Smooth muscle cell (in vitro differentiated cells): ENCODE data around the gene HS6ST3. TPM values are rescaled to one million over a fixed set of nuclear protein-coding genes. Genes with fewer than 3 reads are reported as not detected.

ENCODE experiments used
- DNase-seq: peaks from one replicate; lab custom pipeline; 2025; ENCODE audit not compliant: unreplicated experiment; lab: John Stamatoyannopoulos, UW
- H2AFZ ChIP-seq: fragments of 200-600 bp; sonication (generic); 2 replicates; pipeline ENCODE4 v1.6.0; 2016; ENCODE audit warnings: antibody characterized with exemption, low read depth, mild to moderate bottlenecking
- H3F3A ChIP-seq: fragments of 200-600 bp; sonication (generic); 2 replicates; pipeline ENCODE4 v1.6.0; 2017; ENCODE audit warnings: antibody characterized with exemption, low read depth
- H3K27ac ChIP-seq: fragments of 200-600 bp; sonication (generic); 2 replicates; pipeline ENCODE4 v1.5.1; 2016; ENCODE audit warnings: low read depth, mild to moderate bottlenecking
- H3K27me3 ChIP-seq: fragments of 200-600 bp; sonication (generic); 2 replicates; pipeline ENCODE4 v1.6.1; 2016; ENCODE audit warnings: low read depth, mild to moderate bottlenecking
- H3K36me3 ChIP-seq: fragments of 200-600 bp; sonication (generic); 2 replicates; pipeline ENCODE4 v1.5.1; 2016; ENCODE audit warnings: low read depth
- H3K4me1 ChIP-seq: fragments of 200-600 bp; sonication (generic); 2 replicates; pipeline ENCODE4 v1.5.1; 2016; ENCODE audit warnings: low read depth
- H3K4me2 ChIP-seq: fragments of 200-600 bp; sonication (generic); 2 replicates; pipeline ENCODE4 v1.6.0; 2016; ENCODE audit warnings: mild to moderate bottlenecking
- H3K4me3 ChIP-seq: fragments of 200-600 bp; sonication (generic); 2 replicates; pipeline ENCODE4 v1.5.1; 2016; ENCODE audit warnings: mild to moderate bottlenecking
- H3K79me2 ChIP-seq: fragments of 200-600 bp; sonication (generic); 2 replicates; pipeline ENCODE4 v1.6.0; 2016; ENCODE audit warnings: low read depth, mild to moderate bottlenecking
- H3K9ac ChIP-seq: fragments of 200-600 bp; sonication (generic); 2 replicates; pipeline ENCODE4 v1.6.0; 2016; ENCODE audit warnings: low read depth
- H3K9me3 ChIP-seq: fragments of 200-600 bp; sonication (generic); replicated peaks from 2 replicates; pipeline ENCODE4 v1.5.1; 2016; ENCODE audit warnings: low read depth
- H4K20me1 ChIP-seq: fragments of 200-600 bp; sonication (generic); 2 replicates; pipeline ENCODE4 v1.6.0; 2016; ENCODE audit warnings: low read depth
- CTCF ChIP-seq: fragments of 200-600 bp; sonication (generic); IDR thresholded peaks from 2 replicates; pipeline ENCODE4 v1.5.1; 2017; ENCODE audit warnings: borderline replicate concordance, mild to moderate bottlenecking, antibody characterized with exemption; ENCODE audit not compliant: insufficient read depth, poor library complexity, severe bottlenecking
- WGBS: methylation state at CpG from one replicate; pipeline ENCODE4 v1.1.7; 2016; ENCODE audit warnings: low lambda C conversion rate; 5-methylcytosine and 5-hydroxymethylcytosine counted together
- polyA plus RNA-seq: library from polyadenylated mRNA; unstranded; fragments of >200 nt; fragmentation: Nextera tagmentation; extraction: Ambion mirVana; gene quantifications from 2 replicates; pipeline ENCODE4 v1.2.1, GENCODE V29; 2016
- total RNA-seq: library from RNA; depleted of rRNA; stranded (reverse); fragments of >200 nt; gene quantifications from 2 replicates; pipeline ENCODE4 v1.2.3, GENCODE V29; 2014

HS6ST3 gene
- total and polyA plus RNA-seq, 2 experiments from 2014 or later = 0.09 TPM; not detected in 1

- Histone ChIP-seq H3K4me3 (no peak overlapping the region), H3K4me2 (no peak overlapping the region), H3K4me1 (no peaks in the 10 kb centered on the region), H2AFZ (no peak overlapping the region), H3K9me3 (no peaks in the 10 kb centered on the region), H3F3A (no peaks in the 10 kb centered on the region), H3K9ac (no peak overlapping the region), H3K36me3 (no peaks in the 10 kb centered on the region), H3K27me3 (no peaks in the 10 kb centered on the region), H3K79me2 (no peaks in the 10 kb centered on the region), H3K27ac (no peak overlapping the region), H4K20me1 (no peaks in the 10 kb centered on the region)
- 89% methylated on average over 10 of the region's 10 CpGs for WGBS
- DNase-seq = no peak
- no peak for TF ChIP-seq CTCF
These were observed 760.7 kb downstream of the HS6ST3 start for GRCh38 chr13:96850538-96851145.

GRCh38 chr13:96851856-96852445 is 762.0 kb downstream of the HS6ST3 start:
- Histone ChIP-seq H3K4me1 (no peaks in the 10 kb centered on the region), H3K27ac (no peak overlapping the region), H3K4me2 (no peak overlapping the region), H3K4me3 (no peak overlapping the region), H3K9ac (no peak overlapping the region), H3K27me3 (no peaks in the 10 kb centered on the region), H4K20me1 (no peaks in the 10 kb centered on the region), H3F3A (no peaks in the 10 kb centered on the region), H2AFZ (no peak overlapping the region), H3K36me3 (no peaks in the 10 kb centered on the region), H3K9me3 (no peaks in the 10 kb centered on the region), H3K79me2 (no peaks in the 10 kb centered on the region)
- WGBS = 64% methylated on average over 9 of the region's 9 CpGs
- TF ChIP-seq CTCF = no peak
- no peak for DNase-seq

GRCh38 chr13:96858133-96858826 is 768.4 kb downstream of the HS6ST3 start:
- 97% methylated on average over 1 of the region's 1 CpG for WGBS
- DNase-seq = no peak
- no peaks in the 10 kb centered on the region for H4K20me1 ChIP-seq
- no peaks in the 10 kb centered on the region for H3K36me3 ChIP-seq
- H3K4me2 ChIP-seq = no peak overlapping the region
- no peak overlapping the region for H2AFZ ChIP-seq
- no peak for TF ChIP-seq CTCF
- no peaks in the 10 kb centered on the region for H3K9me3 ChIP-seq
- H3K79me2 ChIP-seq = no peaks in the 10 kb centered on the region
- H3F3A ChIP-seq = no peaks in the 10 kb centered on the region
- H3K27me3 ChIP-seq = no peaks in the 10 kb centered on the region
- H3K9ac ChIP-seq = no peak overlapping the region
- no peak overlapping the region for H3K4me3 ChIP-seq
- no peaks in the 10 kb centered on the region for H3K4me1 ChIP-seq
- H3K27ac ChIP-seq = no peak overlapping the region
